LNCaP clone FGC (cell line): Measurements from ENCODE around the gene ERVH48-1.

Source experiments
- DNase-seq: peaks from one replicate; pipeline ENCODE4 v3.0.0-alpha.2; 2011; ENCODE audit warnings: low read depth
- H3K4me3 ChIP-seq: 2 replicates; pipeline ENCODE4 v1.5.1; 2011; ENCODE audit warnings: mild to moderate bottlenecking, low read depth, low read length, control low read depth
- CTCF ChIP-seq: IDR thresholded peaks from 2 replicates; pipeline ENCODE4 v1.5.1; 2012; ENCODE audit warnings: mild to moderate bottlenecking; ENCODE audit not compliant: control insufficient read depth, insufficient read depth; ENCODE audit errors: extremely low read depth

Gene ERVH48-1

GRCh38 chr21:42892931-42893755 is 32.3 kb downstream of the ERVH48-1 start, which contains the start of gene NDUFV3:
TSS of gene NDUFV3 (plus strand) at chr21:42893309. CDS start at chr21:42893334, 25 bp downstream.
- no peak for TF ChIP-seq CTCF
- DNase-seq: peak; percentile 86
- peak within 1 kb of the TSS; percentile 95 for H3K4me3 ChIP-seq

GRCh38 chr21:42892582-42892930 is 32.9 kb downstream of the ERVH48-1 start:
- H3K4me3 ChIP-seq: peak overlapping the region; percentile 95
- no peak for DNase-seq
- no peak for TF ChIP-seq CTCF

- no peak for TF ChIP-seq CTCF
These were observed 38.1 kb downstream of the ERVH48-1 start for GRCh38 chr21:42887326-42887725.

GRCh38 chr21:42883921-42884320 is 41.5 kb downstream of the ERVH48-1 start:
- DNase-seq: no peak
- TF ChIP-seq CTCF: no peak
- no peak overlapping the region for H3K4me3 ChIP-seq

More at GRCh38 chr21:42887326-42887725, 38.1 kb downstream of the ERVH48-1 start:
- no peak overlapping the region for H3K4me3 ChIP-seq
- DNase-seq: no peak

GRCh38 chr21:42880352-42880751 is 45.1 kb downstream of the ERVH48-1 start:
- peak overlapping the region; percentile 83 for H3K4me3 ChIP-seq
- no peak for TF ChIP-seq CTCF
- DNase-seq: no peak

GRCh38 chr21:42878993-42879787 is 46.2 kb downstream of the ERVH48-1 start, which contains the start of gene WDR4:
TSS of gene WDR4 (minus strand) at chr21:42879539. CDS start at chr21:42879495, 44 bp downstream.
- peak within 1 kb of the TSS; percentile 83 for H3K4me3 ChIP-seq
- DNase-seq: peak; percentile 94
- TF ChIP-seq CTCF: no peak
